Measurements from ENCODE around the gene SSTR3.

Gene SSTR3

DNA sequence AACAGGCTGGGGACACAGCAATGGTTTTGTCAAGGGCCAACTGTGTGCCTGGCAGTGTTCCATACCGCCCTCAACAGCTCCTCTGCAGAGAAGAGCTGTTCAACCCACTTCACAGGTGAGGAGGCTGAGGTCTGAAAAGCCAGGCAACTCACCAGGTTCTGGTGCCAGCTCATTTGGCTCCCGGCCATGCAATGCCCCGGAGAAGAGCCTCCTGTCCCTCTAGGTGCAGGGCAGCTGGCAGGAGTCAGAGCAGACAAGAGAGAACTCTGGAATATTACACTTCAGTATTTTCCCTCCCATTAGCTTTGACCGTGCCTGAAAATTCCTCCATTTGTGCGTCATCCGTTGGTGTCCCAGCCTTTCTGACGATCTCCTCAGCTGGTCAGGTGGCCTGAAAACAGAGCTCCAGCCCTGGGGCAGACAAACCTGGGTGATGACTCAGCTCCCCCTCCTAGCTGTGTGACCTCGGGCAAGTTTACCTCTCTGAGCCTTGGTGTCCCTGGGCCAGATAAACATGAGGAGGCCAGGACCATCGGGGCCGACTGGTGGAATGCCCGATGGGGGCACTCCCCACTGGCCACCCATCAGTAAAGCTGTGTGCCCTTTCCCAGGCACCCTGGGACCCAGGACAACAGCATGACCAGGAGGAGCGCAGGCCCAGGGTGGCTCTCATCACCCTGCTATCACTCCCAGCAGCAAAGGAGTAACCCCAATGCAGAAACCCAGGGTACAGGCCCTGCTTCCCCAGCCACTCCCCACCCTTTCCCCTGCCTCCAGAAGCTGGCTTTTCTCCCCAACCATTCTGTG lies 14.6 kb downstream of the SSTR3 start:
- no peak for DNase-seq (ENCODE audit: low read depth in 1 of 2, low spot score in 1 of 2)

DNA sequence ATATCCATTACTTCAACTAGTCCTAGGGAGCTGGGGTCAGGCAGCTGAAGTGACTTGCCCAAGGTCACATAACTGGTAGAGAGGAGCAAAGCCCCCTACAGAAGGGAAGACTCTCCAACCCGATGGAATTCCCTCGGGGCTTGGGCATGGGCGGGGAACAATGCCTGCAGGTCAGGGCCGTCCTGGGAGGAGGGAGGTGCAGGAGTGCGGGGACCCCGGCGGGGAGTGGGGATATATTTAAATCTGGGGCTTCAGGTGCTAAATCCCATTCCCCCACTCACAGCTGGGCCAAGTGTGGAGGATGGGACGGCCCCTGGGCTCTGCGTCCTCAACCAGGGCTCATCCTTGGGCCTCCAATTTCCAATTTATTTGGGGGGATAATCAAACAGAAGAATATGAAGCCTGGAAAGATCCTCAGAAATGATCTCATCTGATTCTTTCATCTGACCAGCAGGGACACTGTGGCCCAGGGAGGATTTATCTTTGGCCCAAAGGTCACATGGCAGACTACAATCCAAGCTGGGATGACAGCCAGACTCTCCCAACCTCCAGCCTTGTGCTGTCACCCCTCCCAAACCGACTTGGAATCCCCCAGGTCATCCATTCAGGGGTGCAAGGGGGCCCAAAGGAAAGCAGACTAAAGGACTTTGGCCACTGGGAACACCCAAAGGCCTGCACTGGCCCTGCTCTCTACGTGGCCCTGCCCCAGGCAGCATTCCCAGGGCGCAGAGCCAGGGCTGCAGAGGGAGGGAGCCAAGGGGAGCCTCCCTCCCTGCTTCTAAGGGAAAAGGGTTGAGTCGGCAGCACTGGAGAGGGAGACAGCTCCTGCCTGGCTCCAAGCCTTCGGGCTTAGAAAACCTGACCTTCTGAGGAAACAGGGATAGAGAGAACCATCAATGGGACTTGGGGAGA lies 15.5 kb downstream of the SSTR3 start:
- DNase-seq (ENCODE audit: low read depth in 1 of 2, low spot score in 1 of 2): no peak

DNA sequence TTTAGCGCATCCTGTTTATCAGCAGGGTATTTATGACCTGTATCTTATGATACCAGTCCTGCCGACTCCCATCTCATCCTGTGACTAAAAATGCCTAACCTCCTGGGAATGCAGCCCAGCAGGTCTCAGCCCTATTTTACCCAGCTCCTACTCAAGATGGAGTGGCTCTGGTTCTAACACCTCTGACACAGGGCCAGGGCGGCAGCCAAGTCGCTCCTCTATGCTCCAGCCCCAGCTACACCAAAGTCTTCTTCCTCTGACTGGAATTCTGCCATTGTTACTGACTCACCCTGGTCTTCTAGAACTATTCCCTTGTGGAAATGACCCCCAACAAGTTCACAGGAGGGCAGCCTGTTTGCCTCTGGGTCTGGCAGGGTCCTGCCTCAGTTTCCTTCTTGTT lies 16.4 kb downstream of the SSTR3 start:
- DNase-seq (ENCODE audit: low read depth in 1 of 2, low spot score in 1 of 2): no peak

DNA sequence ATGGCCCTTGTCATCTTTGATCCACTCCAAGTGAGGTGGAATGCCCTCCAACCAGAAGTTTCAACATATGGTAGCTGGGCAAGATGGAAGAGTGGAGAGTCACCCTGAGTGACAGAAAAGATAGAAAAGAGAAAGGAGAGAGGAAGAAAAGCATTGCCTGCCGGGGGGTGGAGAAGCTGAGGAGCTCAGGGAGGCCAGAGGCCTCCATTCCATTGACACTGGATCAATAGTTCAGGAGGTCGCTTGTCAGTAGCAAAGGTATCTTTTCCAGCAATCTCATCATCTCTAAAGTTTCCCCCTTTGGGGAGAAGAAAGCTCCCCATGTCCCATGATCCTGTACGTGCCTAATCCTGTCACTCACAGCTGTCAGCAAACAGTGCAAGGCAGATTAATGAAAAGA lies 17.5 kb downstream of the SSTR3 start:
- DNase-seq (ENCODE audit: low read depth in 1 of 2, low spot score in 1 of 2): no peak

DNA sequence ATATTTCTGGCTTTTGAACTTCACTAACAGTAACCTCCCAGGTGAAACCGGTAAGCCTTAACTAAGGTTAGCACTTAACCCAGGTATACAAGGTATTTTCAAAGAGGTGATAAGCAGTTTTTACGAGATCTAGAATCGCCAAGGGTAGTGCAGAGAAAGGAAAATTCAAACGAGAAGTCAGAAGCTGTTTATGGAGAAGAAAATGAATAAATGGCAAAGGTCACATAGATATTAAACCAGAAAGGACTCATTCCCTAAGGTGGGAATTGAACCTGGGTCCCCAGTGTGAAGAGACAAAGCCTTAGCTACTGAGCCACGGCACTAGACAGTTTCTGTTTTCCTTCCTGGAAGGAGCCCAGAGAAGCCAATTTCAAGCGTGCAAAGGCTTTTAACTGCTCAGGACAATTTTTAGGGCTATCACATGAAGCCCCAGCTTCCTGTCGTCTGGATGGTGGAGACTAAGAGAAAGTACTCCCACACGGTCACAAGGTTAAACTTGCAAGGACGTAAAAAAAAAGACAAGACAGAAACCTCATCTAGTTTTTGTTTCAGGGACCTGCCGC lies 18.6 kb downstream of the SSTR3 start:
- DNase-seq (ENCODE audit: low read depth in 1 of 2, low spot score in 1 of 2): no peak

DNA sequence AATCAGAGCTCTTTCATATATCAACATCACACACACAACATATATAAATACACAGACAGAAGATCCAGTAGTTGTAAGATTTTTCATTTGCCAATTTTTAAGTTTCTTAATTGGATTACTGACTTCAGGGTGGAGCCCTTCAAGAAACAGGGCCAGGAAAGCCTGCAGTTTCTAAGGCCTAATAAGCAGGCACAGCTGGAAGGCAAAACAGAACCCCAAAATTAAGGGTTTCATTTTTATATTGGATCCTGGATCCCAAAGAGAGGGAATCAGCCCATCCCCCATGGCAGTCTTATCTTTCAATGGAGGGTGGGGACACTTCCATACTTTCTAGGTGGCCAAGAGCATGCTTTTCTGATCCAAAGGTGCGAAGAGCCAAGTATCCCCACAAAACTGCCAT lies 19.5 kb downstream of the SSTR3 start:
- no peak for DNase-seq (ENCODE audit: low read depth in 1 of 2, low spot score in 1 of 2)

DNA sequence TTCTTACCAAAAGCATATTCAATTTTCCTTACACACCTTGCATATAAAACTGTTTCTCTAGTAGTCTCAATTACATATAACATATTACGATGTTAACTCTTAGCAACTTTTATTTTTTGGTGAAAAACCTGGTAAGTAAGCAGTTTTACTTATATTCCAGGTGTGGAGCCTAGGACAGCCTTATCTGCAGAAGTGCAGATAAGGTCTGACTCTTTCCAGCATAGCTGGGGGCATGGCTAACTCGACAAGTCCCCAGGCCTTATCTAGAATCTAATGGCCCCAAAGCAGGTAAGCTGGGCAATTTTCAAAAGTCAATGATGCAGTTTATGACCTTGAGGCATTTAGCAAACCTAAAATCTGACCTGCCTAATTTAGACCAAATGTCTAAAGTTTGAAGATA lies 20.1 kb downstream of the SSTR3 start:
- DNase-seq (ENCODE audit: low read depth in 1 of 2, low spot score in 1 of 2): no peak

DNA sequence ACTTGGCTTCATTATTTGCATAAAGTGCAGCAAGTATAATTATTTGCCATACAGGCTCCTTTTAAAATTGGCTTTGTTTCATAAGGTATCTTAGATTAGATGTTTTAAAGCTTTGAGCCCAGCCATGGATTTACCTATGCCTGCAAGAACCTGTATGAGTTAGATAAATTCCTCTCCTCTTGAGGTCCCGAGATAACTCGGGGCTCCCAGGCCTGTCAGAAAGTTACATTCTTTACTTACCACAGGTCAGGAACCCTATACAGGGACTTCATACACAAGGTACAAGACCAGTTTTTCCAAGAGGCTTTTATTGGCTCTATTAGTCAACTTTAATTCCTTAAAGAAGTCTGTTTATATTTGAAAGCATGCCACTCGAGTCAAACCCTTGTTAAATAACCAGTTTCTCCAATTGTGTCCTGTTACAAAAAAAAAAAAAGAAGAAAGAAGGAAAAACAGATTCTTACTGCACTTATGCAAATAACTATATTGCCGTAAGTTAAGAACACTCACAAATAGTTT lies 22.0 kb downstream of the SSTR3 start:
- no peak for DNase-seq (ENCODE audit: low read depth in 1 of 2, low spot score in 1 of 2)

DNA sequence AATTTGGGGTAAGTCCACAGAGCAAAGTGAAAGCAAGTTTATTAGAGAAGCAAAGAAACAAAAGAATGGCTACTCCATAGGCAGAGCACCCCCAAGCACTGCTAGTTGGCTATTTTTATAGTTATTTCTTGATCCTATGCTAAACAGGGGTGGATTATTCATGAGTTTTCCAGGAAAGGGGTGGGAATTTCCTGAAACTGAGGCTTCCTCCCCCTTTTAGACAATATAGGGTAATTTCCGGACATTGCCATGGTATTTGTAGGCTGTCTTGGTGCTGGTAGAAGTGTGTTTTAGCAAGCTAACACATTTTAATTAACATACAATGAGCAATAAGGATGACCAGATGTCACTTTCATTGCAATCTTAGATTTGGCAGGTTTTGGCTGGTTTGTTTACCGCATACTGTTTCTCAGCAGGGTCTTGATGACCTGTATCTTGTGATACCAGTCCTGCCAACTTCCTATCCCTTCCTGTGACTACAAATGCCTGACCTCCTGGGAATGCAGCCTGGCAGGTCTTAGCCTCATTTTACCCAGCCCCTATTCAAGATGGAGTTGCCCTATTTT lies 23.3 kb downstream of the SSTR3 start:
- DNase-seq (ENCODE audit: low read depth in 1 of 2, low spot score in 1 of 2): no peak

DNA sequence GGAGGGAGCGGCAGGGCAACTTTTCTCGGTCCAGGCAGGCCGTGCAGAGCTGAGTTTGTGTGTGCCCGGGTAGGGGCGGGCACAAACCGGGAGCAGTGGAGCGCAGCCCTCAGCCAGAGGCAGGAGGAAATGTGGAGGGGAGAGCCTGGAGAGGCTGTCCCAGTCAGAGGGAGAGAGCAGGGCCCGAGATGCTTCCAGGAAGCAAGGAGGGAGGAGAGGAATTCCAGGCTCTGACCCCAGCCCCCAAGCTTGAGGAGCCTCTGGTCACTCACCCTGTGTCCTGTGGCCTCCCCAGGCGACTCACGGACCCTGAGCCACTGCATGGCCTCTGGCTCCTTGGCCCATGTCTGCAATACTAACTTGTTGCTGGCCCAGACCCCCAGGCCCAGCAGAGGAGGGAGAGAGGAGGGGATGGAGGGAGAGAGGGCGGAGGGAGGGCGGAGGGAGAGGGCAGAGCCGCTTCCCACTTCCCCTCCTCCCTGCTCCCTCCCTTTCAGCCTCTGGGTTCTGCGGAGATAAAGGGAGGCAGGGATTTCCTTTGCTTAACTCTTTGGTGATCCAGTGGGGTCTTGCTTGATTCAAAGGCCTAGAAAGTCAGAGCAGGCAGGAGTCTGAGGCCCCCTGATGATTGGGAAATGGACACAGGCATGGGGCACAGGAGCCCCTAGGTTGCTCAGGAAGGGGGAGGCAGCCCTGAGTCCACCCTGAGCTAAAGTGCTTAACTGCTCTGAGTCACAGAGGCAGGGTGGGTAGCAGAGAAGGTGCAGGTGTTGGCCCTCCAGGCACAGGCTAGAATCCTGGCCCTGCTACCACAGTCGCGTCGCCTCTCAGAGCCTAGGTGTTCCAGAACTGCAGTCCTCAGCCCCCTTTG lies 24.2 kb downstream of the SSTR3 start, which contains the start of gene C1QTNF6:
C1QTNF6 (minus strand) TSS at position 357 of the 871 bp plus-strand sequence; CDS start at position 323, 34 bp downstream.
- no peak for DNase-seq (ENCODE audit: low read depth in 1 of 2, low spot score in 1 of 2)

DNA sequence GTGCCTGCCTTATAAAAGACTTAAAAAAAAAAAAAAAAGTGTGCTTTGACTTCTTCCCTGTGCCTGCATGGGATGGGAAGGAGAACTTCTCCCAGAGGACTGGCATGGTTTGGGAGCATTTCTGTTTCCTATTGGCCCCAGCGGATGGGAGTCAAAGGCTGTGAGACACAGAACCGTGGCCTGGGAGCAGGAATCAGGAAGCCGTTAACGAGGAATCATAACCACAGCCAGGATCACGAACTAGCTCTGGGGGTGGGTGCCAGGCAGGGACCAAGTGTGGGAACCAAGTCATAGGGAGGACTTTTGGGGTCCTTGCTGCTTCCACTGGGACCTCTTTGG lies 24.8 kb downstream of the SSTR3 start:
- no peak for DNase-seq (ENCODE audit: low read depth in 1 of 2, low spot score in 1 of 2)

DNA sequence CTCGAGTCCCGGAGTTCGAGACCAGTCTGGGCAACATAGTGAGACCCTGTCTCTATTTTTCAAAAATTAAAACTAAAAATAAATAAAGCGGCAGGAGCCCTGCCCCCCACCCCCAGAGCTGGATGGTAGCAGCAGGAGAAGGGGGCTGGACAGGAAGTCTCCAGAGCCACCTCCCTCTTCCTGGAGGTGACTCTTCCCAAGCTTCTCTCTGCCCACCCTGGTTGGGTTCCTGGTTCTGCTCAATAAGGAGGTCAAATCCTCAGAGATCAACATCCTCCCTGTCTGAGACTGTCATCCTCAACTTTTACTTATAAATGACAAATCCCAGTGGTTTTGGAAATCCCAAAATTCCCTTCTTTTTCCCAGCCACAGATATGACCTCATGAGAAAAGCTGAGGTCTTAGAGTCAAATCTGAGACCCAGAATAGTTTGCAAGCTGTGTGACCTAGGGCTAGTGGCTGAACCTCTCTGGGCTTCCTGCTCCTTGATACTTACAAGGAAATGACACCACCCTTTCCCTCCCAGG lies 25.2 kb downstream of the SSTR3 start:
- DNase-seq (ENCODE audit: low read depth in 1 of 2, low spot score in 1 of 2): no peak

DNA sequence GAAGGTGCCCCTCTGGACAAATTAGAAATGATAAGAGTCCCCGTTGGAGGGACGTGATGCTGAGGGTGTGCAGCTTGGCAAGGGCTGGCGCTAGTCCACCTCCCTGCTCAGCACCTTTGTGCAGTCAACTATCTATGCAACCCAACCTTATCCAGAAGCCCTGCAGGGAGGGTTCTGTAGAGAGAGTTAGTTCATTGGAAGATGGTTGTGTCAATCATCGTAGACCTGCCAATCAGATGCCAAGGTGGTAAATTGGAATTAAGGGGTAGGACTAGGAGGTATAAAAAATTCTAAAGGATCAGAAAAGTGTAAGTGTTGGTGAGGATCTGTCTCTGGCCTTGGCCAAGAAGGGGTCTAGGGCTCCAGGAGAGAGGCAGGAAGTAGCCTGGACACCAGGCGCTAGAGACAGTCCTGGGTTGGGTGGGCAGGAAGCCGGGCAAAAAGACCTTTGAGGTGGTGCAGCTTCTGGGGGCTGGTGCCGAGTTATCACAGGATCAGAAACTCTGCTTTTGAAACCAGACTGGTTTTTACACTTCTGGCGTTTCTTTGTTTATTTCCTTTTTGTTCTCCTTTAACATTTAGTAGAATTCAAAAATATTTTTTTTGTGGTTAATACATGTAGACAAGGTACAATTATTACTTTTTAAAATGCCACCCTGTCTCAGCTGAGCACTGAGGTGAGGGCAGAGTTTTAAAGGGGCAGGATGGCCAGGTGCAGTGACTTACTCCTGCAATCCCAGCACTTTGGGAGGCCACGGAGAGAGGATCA lies 25.9 kb downstream of the SSTR3 start:
- DNase-seq (ENCODE audit: low read depth in 1 of 2, low spot score in 1 of 2): no peak

DNA sequence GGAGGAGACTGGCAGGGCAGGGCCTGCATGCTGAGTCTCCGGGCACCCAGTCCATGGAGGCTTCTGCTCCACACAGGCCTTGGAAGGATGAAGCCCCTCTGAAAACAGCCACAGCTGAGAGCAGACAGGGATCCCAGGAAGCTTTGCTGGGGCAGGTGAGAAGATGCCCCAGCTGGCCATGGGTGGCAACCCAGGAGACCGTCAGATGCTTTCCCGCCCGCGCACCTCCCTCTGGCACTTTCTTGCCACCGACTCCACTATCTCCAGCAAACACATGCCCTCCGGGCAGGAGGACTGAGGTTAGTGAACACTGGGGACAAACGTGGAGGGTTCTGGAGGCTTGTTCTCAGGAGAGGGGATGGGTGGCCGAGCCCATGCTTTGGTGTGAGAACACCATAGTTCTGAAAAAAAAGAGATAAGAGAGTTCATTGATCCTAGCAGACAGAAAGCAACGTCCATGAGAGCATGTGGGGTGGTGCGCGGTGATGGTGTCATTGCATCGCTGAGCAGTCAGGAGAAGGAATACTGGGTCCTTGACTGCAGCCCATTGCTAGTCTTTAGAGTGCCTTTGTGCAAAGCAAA lies 26.5 kb downstream of the SSTR3 start:
- no peak for DNase-seq (ENCODE audit: low read depth in 1 of 2, low spot score in 1 of 2)

DNA sequence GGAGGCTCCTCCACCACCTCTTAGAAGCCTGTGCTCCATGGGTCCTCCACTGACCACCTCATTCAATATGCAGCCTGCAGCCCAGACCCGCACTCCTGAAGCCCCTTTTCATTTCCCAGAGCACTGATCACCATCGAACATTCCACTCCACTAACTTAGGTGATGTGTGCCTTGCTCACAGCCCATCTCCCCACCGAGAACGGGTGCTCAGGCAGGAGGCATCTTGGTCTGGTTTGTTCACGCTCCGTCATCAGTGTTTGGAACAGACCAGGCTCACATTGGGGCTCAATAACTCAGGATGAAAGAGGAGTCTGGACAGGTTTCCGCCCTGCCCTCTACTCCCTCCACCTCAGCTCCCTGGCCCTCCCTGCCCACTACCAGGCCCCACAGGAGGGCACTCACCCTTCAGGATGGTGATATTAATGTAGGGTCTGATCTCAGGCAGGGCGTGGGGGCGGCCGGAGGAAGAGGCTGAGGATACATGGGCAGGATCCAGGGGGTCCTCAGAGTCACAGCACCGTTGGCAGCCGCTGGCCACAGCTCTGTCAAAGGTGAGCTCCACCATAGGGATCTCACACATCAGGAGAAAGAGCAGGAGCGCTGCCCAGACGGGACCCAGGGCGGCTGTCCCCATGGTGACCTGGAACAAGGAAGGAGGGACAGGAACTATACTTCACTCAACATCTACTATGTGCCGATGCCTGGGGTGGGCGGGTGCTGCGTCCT lies 27.3 kb downstream of the SSTR3 start:
- no peak for DNase-seq (ENCODE audit: low read depth in 1 of 2, low spot score in 1 of 2)

DNA sequence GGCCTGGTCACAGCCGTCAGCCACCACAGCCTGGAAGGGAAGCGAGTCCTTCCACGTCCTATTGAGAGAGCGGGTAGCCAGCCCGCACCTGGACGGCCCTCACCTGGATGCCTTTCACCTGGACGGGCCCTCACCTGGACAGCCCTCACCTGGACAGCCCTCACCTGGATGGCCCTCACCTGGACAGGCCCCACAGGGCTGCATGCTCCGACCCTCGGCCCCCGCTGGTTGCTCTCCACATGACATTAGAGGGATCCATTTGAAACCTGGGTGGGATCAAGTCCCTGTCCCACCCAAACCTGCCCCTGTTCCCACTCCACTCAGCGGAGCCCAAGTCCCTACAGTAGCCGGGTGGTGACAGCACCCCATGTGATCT lies 27.9 kb downstream of the SSTR3 start:
- DNase-seq (ENCODE audit: low read depth in 1 of 2, low spot score in 1 of 2): no peak

DNA sequence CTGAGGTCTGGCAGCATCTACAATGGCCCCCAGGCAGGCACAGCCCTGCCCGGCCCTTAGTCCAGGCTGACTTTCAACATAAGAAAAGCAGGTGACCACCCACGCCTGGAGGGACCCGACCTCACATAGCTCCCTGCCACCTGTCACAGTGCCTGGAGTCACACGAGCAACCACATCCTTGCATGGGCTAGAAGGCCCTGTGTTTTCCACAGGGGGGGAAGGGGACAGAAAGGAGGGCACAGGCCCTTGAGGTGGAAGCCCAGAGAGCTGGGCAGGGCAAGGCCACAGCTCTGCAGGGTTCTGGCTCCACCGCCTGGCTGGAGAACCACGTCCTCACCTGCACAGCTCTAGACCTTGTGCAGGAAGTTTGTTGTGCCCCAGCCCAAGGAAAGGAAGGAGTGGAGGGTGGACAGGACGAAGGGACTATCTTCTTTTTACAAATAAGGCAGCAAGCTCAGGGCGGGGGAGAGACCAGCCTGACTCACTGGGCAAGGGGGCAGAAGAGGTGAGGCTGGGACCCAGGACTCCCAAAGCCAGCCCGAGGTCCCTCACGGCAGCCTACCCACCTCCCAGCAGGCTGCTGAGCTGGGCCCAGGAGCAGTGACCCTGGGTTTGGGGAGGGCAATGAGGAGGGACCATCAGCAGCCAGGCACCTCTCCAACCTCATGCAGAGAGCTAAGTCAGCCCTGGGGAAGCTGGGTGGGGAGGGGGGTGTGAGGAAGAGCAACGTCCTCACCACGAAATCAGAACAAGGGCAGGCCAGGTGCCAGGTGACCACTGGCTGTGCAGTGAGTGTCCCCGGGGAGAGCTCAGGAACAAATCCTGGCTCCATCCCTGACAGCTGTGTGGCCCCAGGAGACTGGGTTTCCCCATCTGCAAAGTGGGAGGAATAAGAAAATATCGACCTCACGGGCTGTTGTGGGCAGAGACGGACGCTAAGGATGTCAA lies 28.6 kb downstream of the SSTR3 start:
- no peak for DNase-seq (ENCODE audit: low read depth in 1 of 2, low spot score in 1 of 2)

DNA sequence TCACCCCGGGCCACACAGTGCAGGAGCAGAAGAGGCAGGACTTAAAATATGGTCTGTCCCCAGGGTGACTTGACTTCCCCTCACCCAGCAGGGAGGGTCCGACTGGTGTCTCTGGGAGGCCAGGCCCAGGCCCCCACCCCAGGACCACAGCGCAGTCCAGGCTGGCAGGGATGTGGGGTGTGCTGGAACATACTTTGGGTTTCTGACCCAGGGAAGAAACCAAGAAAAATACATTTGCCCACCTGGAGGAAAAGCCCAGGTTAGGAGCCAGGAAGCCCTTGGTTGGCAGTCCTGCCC lies 29.4 kb downstream of the SSTR3 start:
- DNase-seq (ENCODE audit: low read depth in 1 of 2, low spot score in 1 of 2): no peak
